HG02610 (cell line): ENCODE results near the gene ACLY.
"Not testable (repeated sequence)": the region's sequence is repeated elsewhere in the genome, so short reads cannot be mapped to it uniquely, and the experiment has no call there.

Source experiments
- ATAC-seq: cut with Tn5 transposase; IDR thresholded peaks from one replicate; pipeline ENCODE4 v1.9.1; 2021; ENCODE audit warnings: mild to moderate bottlenecking, moderate library complexity; ENCODE audit not compliant: unreplicated experiment

Gene ACLY

GRCh38 chr17:41941168-41941567 is 22.4 kb upstream of the ACLY start:
- no peak for ATAC-seq

GRCh38 chr17:41939693-41940090 is 20.9 kb upstream of the ACLY start:
- ATAC-seq = no peak

- no peak for ATAC-seq
Observed at GRCh38 chr17:41939044-41939692, 20.4 kb upstream of the ACLY start.

- no peak for ATAC-seq
Observed at GRCh38 chr17:41937970-41938954, 19.5 kb upstream of the ACLY start.

- ATAC-seq = no peak
Observed at GRCh38 chr17:41935641-41936040, 16.9 kb upstream of the ACLY start.

GRCh38 chr17:41932816-41933389 is 14.2 kb upstream of the ACLY start:
- ATAC-seq = no peak

GRCh38 chr17:41931715-41932114 is 13.0 kb upstream of the ACLY start:
- not testable (repeated sequence) for ATAC-seq

GRCh38 chr17:41930833-41931156 is 12.0 kb upstream of the ACLY start:
- ATAC-seq = not testable (repeated sequence)

GRCh38 chr17:41930009-41930832 is 11.5 kb upstream of the ACLY start, which contains the start of gene ODAD4:
Gene ODAD4, plus strand, starts transcription at chr17:41930617. Its CDS starts 107 bp downstream, at chr17:41930724.
- ATAC-seq = peak; percentile 92

- ATAC-seq = no peak
Observed at GRCh38 chr17:41928693-41929251, 10.0 kb upstream of the ACLY start.

GRCh38 chr17:41925991-41926590 is 7.3 kb upstream of the ACLY start:
- ATAC-seq = no peak

GRCh38 chr17:41920580-41920955 is 1.8 kb upstream of the ACLY start:
- no peak for ATAC-seq

GRCh38 chr17:41919840-41920579 is 1.3 kb upstream of the ACLY start:
- ATAC-seq = no peak

GRCh38 chr17:41919165-41919817 is 540 bp upstream of the ACLY start:
- peak; percentile 11 for ATAC-seq

- no peak for ATAC-seq
Observed at GRCh38 chr17:41917679-41918313, 955 bp downstream of the ACLY start.

- no peak for ATAC-seq
Observed at GRCh38 chr17:41917192-41917591, 1.6 kb downstream of the ACLY start.

GRCh38 chr17:41915566-41915965 is 3.2 kb downstream of the ACLY start:
- no peak for ATAC-seq

- ATAC-seq = no peak
Observed at GRCh38 chr17:41915020-41915419, 3.7 kb downstream of the ACLY start.
